Coronary artery (tissue), 2 donors: ENCODE results near the gene STK16.
"Not testable (repeated sequence)": the region's sequence is repeated elsewhere in the genome, so short reads cannot be mapped to it uniquely, and the experiment has no call there.

Experiments
- DNase-seq: peaks from one replicate; pipeline ENCODE4 v3.0.0-alpha.2; 2017; ENCODE audit warnings: low spot score
- H3K27ac ChIP-seq, 2 donors: fragments of 200-600 bp; sonication (generic); one replicate each; pipeline ENCODE4 v1.5.1; 2016 to 2019
- H3K4me3 ChIP-seq: fragments of 200-600 bp; sonication (generic); 2 replicates; pipeline ENCODE4 v1.5.1; 2016; ENCODE audit warnings: mild to moderate bottlenecking, moderate library complexity
- TF ChIP-seq, protein P1 (sequence below): fragments of 200-600 bp; sonication (generic); IDR thresholded peaks from one replicate; pipeline ENCODE4 v1.5.1; 2019; ENCODE audit warnings: antibody characterized with exemption

The STK16 gene

DNA sequence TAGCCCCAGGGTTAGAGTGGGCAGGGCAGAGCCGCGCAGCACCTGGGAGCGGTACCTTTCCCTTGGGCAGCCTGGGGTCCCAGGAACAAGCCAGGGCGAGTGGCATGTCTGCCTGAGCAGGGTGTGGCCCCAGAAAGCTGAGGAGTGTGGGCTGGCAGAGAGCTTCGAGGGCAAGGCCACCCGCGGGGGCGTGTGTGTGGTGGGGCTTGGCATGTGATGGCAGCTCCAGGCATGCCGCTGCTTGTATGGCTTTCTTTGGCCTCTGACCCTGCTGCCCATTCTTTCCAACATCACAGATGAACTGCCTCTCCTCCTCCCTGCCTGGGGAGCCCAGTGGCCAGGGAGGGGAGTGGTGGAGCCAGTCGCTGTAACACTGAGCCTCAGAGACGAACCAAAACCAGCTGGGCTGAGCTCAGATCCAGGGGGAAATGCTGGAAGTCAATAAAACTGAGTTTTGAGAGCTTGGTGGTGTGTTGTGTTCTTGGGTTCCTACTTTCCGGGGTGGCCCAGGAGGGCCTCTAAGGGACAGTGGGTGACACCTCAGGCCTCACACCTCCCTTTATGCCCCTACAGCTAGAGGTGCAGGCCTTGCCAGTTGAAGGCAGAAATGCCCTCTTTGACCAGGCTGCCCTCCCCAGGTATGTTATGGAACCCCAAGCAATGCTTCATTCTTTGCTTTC lies 41.3 kb downstream of the STK16 start:
- Histone ChIP-seq H3K27ac (peak overlapping the region; percentile 4 to 70), H3K4me3 (no peak overlapping the region)
- DNase-seq, result peak; percentile 55
- TF ChIP-seq, protein P1, sequence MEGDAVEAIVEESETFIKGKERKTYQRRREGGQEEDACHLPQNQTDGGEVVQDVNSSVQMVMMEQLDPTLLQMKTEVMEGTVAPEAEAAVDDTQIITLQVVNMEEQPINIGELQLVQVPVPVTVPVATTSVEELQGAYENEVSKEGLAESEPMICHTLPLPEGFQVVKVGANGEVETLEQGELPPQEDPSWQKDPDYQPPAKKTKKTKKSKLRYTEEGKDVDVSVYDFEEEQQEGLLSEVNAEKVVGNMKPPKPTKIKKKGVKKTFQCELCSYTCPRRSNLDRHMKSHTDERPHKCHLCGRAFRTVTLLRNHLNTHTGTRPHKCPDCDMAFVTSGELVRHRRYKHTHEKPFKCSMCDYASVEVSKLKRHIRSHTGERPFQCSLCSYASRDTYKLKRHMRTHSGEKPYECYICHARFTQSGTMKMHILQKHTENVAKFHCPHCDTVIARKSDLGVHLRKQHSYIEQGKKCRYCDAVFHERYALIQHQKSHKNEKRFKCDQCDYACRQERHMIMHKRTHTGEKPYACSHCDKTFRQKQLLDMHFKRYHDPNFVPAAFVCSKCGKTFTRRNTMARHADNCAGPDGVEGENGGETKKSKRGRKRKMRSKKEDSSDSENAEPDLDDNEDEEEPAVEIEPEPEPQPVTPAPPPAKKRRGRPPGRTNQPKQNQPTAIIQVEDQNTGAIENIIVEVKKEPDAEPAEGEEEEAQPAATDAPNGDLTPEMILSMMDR, result no peak

DNA sequence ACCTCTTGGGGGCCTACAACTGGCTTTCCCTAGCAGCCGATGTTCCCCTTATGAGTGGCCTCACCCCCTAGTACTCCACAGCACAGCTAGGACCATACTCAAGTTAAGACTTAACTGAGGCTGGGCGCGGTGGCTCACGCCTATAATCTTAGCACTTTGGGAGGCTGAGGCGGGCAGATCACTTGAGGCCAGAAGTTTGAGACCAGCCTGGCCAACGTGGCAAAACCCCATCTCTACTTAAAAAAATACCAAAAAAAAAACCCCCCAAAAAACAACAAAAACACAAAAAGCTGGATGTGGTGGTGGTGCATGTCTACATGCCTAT lies 41.8 kb downstream of the STK16 start:
- H3K27ac ChIP-seq, result peak overlapping the region in 1 of 2 donors; percentile 70
- not testable (repeated sequence) for DNase-seq, H3K4me3 ChIP-seq

DNA sequence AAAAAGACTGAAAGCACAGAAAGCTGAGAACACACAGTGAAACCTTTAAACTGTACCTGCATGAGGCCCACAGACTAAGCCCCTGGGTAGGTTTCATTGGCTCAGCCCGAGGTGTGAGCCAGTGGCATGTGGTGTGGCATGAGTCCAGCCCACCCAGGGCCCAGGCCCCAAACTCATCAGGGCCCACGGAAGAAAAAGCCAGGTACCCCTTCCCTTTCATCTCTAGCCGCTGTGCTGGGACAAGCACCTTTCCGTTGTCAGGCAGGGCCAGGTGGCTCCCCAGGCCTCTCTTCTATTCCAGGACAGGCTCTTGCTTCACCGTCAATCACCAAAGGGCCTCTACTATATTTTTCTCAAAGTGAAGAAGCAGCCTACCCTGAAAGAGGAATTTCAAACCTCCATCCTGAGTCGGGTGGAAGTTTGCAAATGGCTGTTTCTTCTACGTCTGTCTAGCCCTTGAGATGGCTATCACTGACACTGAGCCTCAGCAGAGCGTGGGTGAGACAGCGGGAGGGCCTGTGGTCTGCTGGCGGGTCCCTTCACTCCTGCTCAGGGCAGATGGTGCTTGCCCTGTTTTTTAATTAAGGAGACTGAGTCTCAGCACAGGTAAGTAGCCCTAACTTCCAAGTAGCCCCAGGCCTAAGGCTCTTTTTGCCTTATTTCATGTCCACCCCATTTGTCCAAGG lies 42.4 kb downstream of the STK16 start:
- DNase-seq, result peak; percentile 47
- H3K27ac ChIP-seq, result no peak overlapping the region
- TF ChIP-seq, protein P1, result no peak
- H3K4me3 ChIP-seq, result no peak overlapping the region

DNA sequence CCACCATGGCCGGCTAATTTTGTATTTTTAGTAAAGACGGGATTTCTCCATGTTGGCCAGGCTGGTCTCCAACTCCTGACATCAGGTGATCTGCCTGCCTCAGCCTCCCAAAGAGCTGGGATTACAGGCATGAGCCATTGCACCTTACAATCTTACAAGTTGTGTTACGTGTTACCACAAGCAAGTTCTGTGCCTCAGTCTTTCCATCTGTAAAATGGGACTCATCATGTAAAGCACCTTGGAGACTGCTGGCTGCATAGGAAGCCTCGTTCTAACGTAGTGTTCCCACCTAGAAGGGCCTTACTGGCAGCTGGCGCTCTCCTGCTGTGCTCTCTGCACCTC lies 43.9 kb downstream of the STK16 start:
- H3K4me3 ChIP-seq, result no peak overlapping the region
- DNase-seq, result peak; percentile 16
- TF ChIP-seq, protein P1, result no peak
- H3K27ac ChIP-seq, result peak overlapping the region; percentile 65 to 86

DNA sequence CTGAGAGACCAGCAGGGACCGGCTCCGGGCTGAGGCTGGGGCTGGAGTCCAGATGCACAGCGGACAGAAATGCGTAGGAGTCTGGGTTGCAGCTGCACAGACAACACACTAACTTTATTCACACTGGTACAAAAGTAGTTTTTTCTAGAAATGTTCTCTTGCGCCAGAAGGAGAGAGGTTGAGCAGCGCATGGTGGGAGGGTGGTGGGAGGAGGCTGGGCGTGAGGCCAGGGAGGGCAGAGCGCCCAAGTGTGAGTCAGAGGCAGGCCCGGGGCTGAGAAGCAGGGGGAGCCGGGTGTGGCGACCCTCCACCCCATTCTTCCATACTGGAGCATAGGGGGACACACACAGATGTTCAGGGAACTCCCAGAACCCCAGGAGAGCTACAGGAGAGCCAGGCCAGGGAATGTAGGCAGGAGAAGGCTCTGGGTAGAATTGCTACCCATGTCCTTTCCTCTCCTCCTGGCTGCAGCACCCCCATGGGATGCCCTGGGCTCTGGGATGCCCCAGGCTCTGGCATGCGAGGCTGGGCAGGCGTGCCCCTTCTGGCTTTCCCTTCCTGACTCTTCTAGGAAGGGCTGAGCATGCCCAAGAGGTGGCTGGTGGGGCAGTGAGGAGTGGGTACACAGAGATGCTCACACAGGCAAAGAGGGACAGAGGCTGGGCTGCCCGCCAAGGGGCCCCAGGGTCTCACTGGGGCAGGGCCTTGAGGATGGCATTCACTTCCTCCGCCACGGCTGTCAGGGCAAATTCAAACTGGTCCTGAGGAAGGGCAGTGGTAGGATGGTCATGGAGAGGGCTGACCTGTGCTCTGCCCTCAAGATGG lies 44.5 kb downstream of the STK16 start:
- TF ChIP-seq, protein P1, result no peak
- Histone ChIP-seq H3K4me3 (no peak overlapping the region), H3K27ac (peak overlapping the region; percentile 65 to 86)
- peak; percentile 93 for DNase-seq

DNA sequence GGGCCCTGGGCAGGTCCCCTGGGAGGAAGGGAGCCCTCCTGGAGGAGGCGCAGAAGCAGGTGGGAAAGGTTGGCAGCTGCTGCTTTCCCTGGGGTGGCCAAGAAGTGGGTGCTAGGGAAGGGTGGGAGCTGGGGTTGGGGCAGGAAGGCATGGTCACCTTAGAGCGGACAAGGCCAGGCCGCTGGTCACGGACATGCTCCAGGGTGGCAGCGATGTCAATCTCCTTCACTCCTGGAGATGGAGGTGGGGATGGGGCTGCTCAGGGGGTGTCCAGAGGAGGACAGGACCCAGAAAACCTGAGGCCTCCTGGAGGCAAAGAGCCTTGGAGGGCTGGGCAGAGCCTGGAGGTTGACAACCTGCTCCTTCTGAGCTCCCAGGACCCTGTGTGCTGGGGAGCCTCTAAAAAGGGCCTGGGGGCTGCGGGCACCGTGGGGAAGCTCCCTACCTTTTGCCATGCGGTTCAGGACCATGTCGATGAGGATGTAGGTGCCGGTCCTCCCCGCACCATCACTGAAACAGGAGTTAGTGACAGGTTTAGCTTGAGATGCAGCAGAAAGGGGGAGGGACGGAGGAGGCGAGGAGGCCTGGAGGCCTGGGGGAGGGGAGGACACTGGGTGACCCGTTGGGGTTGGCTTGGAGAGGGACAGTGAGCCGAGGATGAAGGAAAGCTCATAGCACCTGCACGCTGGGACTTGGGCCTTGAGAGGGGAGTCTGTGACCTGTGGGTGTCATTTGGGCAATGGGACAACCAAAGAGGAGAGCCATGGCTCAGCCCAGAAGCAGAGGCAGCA lies 45.3 kb downstream of the STK16 start:
- H3K27ac ChIP-seq, result peak overlapping the region in 1 of 2 donors; percentile 86
- TF ChIP-seq, protein P1, result no peak
- no peak overlapping the region for H3K4me3 ChIP-seq
- DNase-seq, result peak; percentile 69

DNA sequence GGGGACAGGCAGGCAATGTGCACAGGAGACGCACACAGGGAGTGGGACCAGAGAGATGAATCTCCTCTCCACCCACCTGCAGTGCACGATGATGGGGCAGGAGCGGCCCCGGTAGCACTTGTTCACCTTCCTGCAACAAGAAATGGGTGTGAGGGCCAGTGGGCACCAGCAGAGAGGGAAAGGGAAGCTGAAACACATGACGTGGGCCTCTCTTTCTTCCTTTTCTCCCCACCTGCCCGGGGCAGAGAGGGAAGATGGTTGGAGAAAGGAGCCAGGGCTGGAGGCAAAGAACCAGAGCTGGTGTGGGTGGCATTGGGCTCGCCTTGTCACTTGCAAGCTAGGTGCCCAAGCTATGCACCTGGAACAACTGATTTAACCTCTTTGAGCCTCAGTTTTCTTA lies 46.1 kb downstream of the STK16 start:
- H3K27ac ChIP-seq, result no peak overlapping the region
- DNase-seq, result peak; percentile 70

More for the DNA sequence above, 46.1 kb downstream of the STK16 start:
- TF ChIP-seq, protein P1, result no peak
- H3K4me3 ChIP-seq, result no peak overlapping the region
